ENCODE measurements around the gene VWA8.

GRCh38 chr13:41590643-41591042 is 370.3 kb downstream of the VWA8 start:
- no peak for TF ChIP-seq NFIC (IDR thresholded peaks at IDR 0.05; ENCODE audit: borderline replicate concordance)
- TF ChIP-seq CTCF (IDR thresholded peaks at IDR 0.05): no peak
- no peak for TF ChIP-seq MAX (IDR thresholded peaks at IDR 0.05; ENCODE audit: low read depth)
- TF ChIP-seq EZH2phosphoT487 (IDR thresholded peaks at IDR 0.05; ENCODE audit: borderline replicate concordance, low read depth): no peak
